Common myeloid progenitor, CD34-positive (primary cell): ENCODE data around the gene IL3.

ENCODE experiments used
- CTCF ChIA-PET: fragments of 350-600 bp; sonication (Branson Sonifier 250); formaldehyde crosslinking; loops from one replicate; lab custom pipeline; 2021; ENCODE audit warnings: antibody characterized with exemption; lab: Charles Lee
- POLR2A ChIA-PET: fragments of 350-600 bp; sonication (Branson Sonifier 250); formaldehyde crosslinking; loops from one replicate; lab custom pipeline; 2021; ENCODE audit warnings: antibody characterized with exemption; lab: Charles Lee
- DNase-seq, 3 donors: peaks; one replicate each; pipeline versions ENCODE4 v3.0.0 to v3.0.0-alpha.2; 2013
- H3K27ac ChIP-seq, 2 experiments: 1 replicate in 1 of 2; 2 replicates in 1 of 2; pipeline ENCODE4 v1.7.0; 2013; ENCODE audit warnings: inconsistent platforms in 2 of 2, low read length in 2 of 2, mild to moderate bottlenecking in 2 of 2, low read depth in 1 of 2, moderate library complexity in 1 of 2; ENCODE audit not compliant: severe bottlenecking in 2 of 2, insufficient read depth in 1 of 2, poor library complexity in 1 of 2
- H3K27me3 ChIP-seq, 5 experiments: replicated peaks in 2 of 5; 1 replicate in 3 of 5; 2 replicates in 2 of 5; pipeline versions ENCODE4 v1.6.1 to v1.7.0; 2013; ENCODE audit warnings: low read length in 4 of 5, mild to moderate bottlenecking in 2 of 5, moderate library complexity in 2 of 5, inconsistent platforms in 1 of 5; ENCODE audit not compliant: insufficient read depth in 5 of 5, control insufficient read depth in 4 of 5
- H3K36me3 ChIP-seq, 4 experiments: 1 replicate in 2 of 4; 2 replicates in 2 of 4; pipeline versions ENCODE4 v1.6.1 to v1.7.0; 2013; ENCODE audit warnings: low read length in 3 of 4, control low read depth in 1 of 4, mild to moderate bottlenecking in 1 of 4; ENCODE audit not compliant: control insufficient read depth in 4 of 4, insufficient read depth in 4 of 4
- H3K4me1 ChIP-seq, 4 experiments: 1 replicate in 3 of 4; 2 replicates in 1 of 4; pipeline versions ENCODE4 v1.6.1 to v1.7.1; 2013; ENCODE audit warnings: low read length in 3 of 4, mild to moderate bottlenecking in 3 of 4, control low read depth in 1 of 4, inconsistent platforms in 1 of 4, moderate library complexity in 1 of 4; ENCODE audit not compliant: control insufficient read depth in 4 of 4, insufficient read depth in 4 of 4; ENCODE audit errors: control extremely low read depth in 1 of 4
- H3K4me3 ChIP-seq, 7 experiments: 1 replicate in 4 of 7; 2 replicates in 3 of 7; pipeline versions ENCODE4 v1.5.1 to v1.7.0; 2013; ENCODE audit warnings: mild to moderate bottlenecking in 7 of 7, low read length in 6 of 7, moderate library complexity in 6 of 7, inconsistent platforms in 2 of 7, low read depth in 2 of 7, control low read depth in 1 of 7; ENCODE audit not compliant: insufficient read depth in 4 of 7, control insufficient read depth in 1 of 7; ENCODE audit errors: extremely low read depth in 1 of 7
- H3K9me3 ChIP-seq, 5 experiments: 1 replicate in 4 of 5; 2 replicates in 1 of 5; pipeline versions ENCODE4 v1.6.1 to v1.7.1; 2013; ENCODE audit warnings: low read length in 4 of 5, mild to moderate bottlenecking in 2 of 5, inconsistent platforms in 1 of 5, low read depth in 1 of 5, moderate library complexity in 1 of 5; ENCODE audit not compliant: control insufficient read depth in 4 of 5, insufficient read depth in 2 of 5; ENCODE audit errors: control extremely low read depth in 1 of 5
- WGBS: methylation state at CpG from one replicate; pipeline ENCODE4 v1.1.5; 2013; ENCODE audit not compliant: insufficient coverage; 5-methylcytosine and 5-hydroxymethylcytosine counted together

IL3 gene

GRCh38 chr5:132021654-132022053 is 38.8 kb upstream of the IL3 start:
- H3K4me1 ChIP-seq, result peaks cover 2 to 17% (median 10%) of the 10 kb centered on the region in 4 experiments
- H3K27me3 ChIP-seq, result peaks cover 0 to 11% (median 0%) of the 10 kb centered on the region in 5 experiments
- no peak for DNase-seq
- no peak overlapping the region for H3K27ac ChIP-seq
- H3K36me3 ChIP-seq, result no peaks in the 10 kb centered on the region
- no peaks in the 10 kb centered on the region for H3K9me3 ChIP-seq
- POLR2A ChIA-PET, result interaction anchor here (1.4 kb wide), 1 partner anchor 9 kb away, joined by 3 read pairs; no protein-coding TSS in a partner anchor
- no CpG with 5 or more reads among the region's 2 CpGs for WGBS
- H3K4me3 ChIP-seq, result no peak overlapping the region
- CTCF ChIA-PET, result interaction anchor here (0.6 to 1.5 kb wide), 3 partner anchors 9 to 112 kb away, joined by 3 read pairs; no protein-coding TSS in a partner anchor

GRCh38 chr5:132022737-132023136 is 37.7 kb upstream of the IL3 start:
- no peak overlapping the region for H3K27ac ChIP-seq
- no peak for DNase-seq
- WGBS, result 100% methylated on average over 2 of the region's 2 CpGs
- no peaks in the 10 kb centered on the region for H3K9me3 ChIP-seq
- ChIA-PET POLR2A (no interaction called here), CTCF (no interaction called here)
- no peaks in the 10 kb centered on the region for H3K36me3 ChIP-seq
- no peak overlapping the region for H3K4me3 ChIP-seq
- peaks cover 2 to 7% (median 6%) of the 10 kb centered on the region in 4 experiments for H3K4me1 ChIP-seq
- H3K27me3 ChIP-seq, result peaks cover 0 to 11% (median 0%) of the 10 kb centered on the region in 5 experiments

- no peaks in the 10 kb centered on the region for H3K36me3 ChIP-seq
- H3K27ac ChIP-seq, result no peak overlapping the region
- H3K27me3 ChIP-seq, result peaks cover 0 to 11% (median 0%) of the 10 kb centered on the region in 5 experiments
- ChIA-PET CTCF (interaction anchor here (1.0 to 1.2 kb wide), 3 partner anchors 8 to 14 kb away, joined by 3 read pairs; partner anchors contain the start of gene ACSL6), POLR2A (no interaction called here)
- no peak overlapping the region for H3K4me3 ChIP-seq
- WGBS, result 81% methylated on average over 3 of the region's 5 CpGs
- H3K4me1 ChIP-seq, result no peaks in the 10 kb centered on the region
- no peak for DNase-seq
- H3K9me3 ChIP-seq, result no peaks in the 10 kb centered on the region
These were observed 37.0 kb upstream of the IL3 start for GRCh38 chr5:132023258-132024116.

GRCh38 chr5:132024117-132024435 is 36.4 kb upstream of the IL3 start:
- H3K4me3 ChIP-seq, result no peak overlapping the region
- no peak overlapping the region for H3K27ac ChIP-seq
- ChIA-PET POLR2A (no interaction called here), CTCF (interaction anchor here (1.0 to 1.2 kb wide), 3 partner anchors 9 to 14 kb away, joined by 3 read pairs; partner anchors contain the start of gene ACSL6)
- no peak for DNase-seq
- no peaks in the 10 kb centered on the region for H3K36me3 ChIP-seq
- no peaks in the 10 kb centered on the region for H3K9me3 ChIP-seq
- 100% methylated on average over 1 of the region's 4 CpGs for WGBS
- peaks cover 0 to 11% (median 0%) of the 10 kb centered on the region in 5 experiments for H3K27me3 ChIP-seq
- no peaks in the 10 kb centered on the region for H3K4me1 ChIP-seq

GRCh38 chr5:132024789-132025402 is 35.6 kb upstream of the IL3 start:
- 90% methylated on average over 7 of the region's 8 CpGs for WGBS
- POLR2A ChIA-PET, result no interaction called here
- CTCF ChIA-PET, result no interaction called here

GRCh38 chr5:132025403-132025971 is 35.0 kb upstream of the IL3 start:
- Histone ChIP-seq H3K27ac (no peak overlapping the region), H3K4me1 (no peaks in the 10 kb centered on the region), H3K4me3 (no peak overlapping the region), H3K27me3 (peaks cover 0 to 7% (median 0%) of the 10 kb centered on the region in 5 experiments), H3K9me3 (no peaks in the 10 kb centered on the region), H3K36me3 (no peaks in the 10 kb centered on the region)
- no peak for DNase-seq
- POLR2A ChIA-PET, result no interaction called here
- CTCF ChIA-PET, result no interaction called here
- WGBS, result 98% methylated on average over 7 of the region's 7 CpGs

More at GRCh38 chr5:132024789-132025402, 35.6 kb upstream of the IL3 start:
- H3K27ac ChIP-seq, result no peak overlapping the region
- no peaks in the 10 kb centered on the region for H3K9me3 ChIP-seq
- no peak overlapping the region for H3K4me3 ChIP-seq
- H3K4me1 ChIP-seq, result no peaks in the 10 kb centered on the region
- H3K27me3 ChIP-seq, result peaks cover 0 to 7% (median 0%) of the 10 kb centered on the region in 5 experiments
- H3K36me3 ChIP-seq, result no peaks in the 10 kb centered on the region
- DNase-seq, result no peak
